ENCODE results near the gene CCDC194. TPM values are rescaled to one million over a fixed set of nuclear protein-coding genes. Genes with fewer than 3 reads are reported as not detected.

The CCDC194 gene
- not detected in 2 replicates for total RNA-seq

GRCh38 chr19:17393914-17394313 lies at the start of gene CCDC194:
Gene CCDC194, minus strand, starts transcription at chr19:17394196. Its CDS starts 38 bp downstream, at chr19:17394158.

GRCh38 chr19:17419621-17420474 lies 25.9 kb upstream of the CCDC194 start, which contains the start of gene MVB12A:
Gene MVB12A, plus strand, starts transcription at chr19:17420047. Its CDS starts 89 bp downstream, at chr19:17420136.

GRCh38 chr19:17405250-17406045 lies 11.5 kb upstream of the CCDC194 start, which contains the start of gene BST2:
Gene BST2, minus strand, starts transcription at chr19:17405630. Its CDS starts 55 bp downstream, at chr19:17405575.

GRCh38 chr19:17376935-17377600 lies 16.9 kb downstream of the CCDC194 start, which contains the start of gene PLVAP:
Gene PLVAP, minus strand, starts transcription at chr19:17377342. Its CDS starts 54 bp downstream, at chr19:17377288.

Other genes with a start within 250 kb of the CCDC194 start
- 14.0 and 15.2 TPM in 2 replicates for gene USE1, start 178.8 kb downstream of the CCDC194 start, total RNA-seq
- gene OCEL1, start 168.0 kb downstream of the CCDC194 start, total RNA-seq, result 3.5 and 7.2 TPM in 2 replicates
- gene NR2F6, start 148.3 kb downstream of the CCDC194 start, total RNA-seq, result 26.0 and 27.7 TPM in 2 replicates
- 33.1 and 37.3 TPM in 2 replicates for gene USHBP1, start 129.5 kb downstream of the CCDC194 start, total RNA-seq
- gene BABAM1, start 126.8 kb downstream of the CCDC194 start, total RNA-seq, result 57.4 and 70.9 TPM in 2 replicates
- gene ANKLE1, start 112.3 kb downstream of the CCDC194 start, total RNA-seq, result 0.33 and 0.43 TPM in 2 replicates
- 4.7 and 7.6 TPM in 2 replicates for gene ABHD8, start 90.8 kb downstream of the CCDC194 start, total RNA-seq
- gene MRPL34, start 88.3 kb downstream of the CCDC194 start, total RNA-seq, result 34.4 and 37.2 TPM in 2 replicates
- gene DDA1, start 84.6 kb downstream of the CCDC194 start, total RNA-seq, result 19.7 and 26.3 TPM in 2 replicates
- gene ANO8, start 59.3 kb downstream of the CCDC194 start, total RNA-seq, result 2.2 TPM in 2 replicates
- gene GTPBP3, start 56.6 kb downstream of the CCDC194 start, total RNA-seq, result 6.4 and 8.7 TPM in 2 replicates
- gene PLVAP, start 16.9 kb downstream of the CCDC194 start, total RNA-seq, result 15.4 and 63.3 TPM in 2 replicates
- gene BST2, start 11.4 kb upstream of the CCDC194 start, total RNA-seq, result 0.34 and 0.43 TPM in 2 replicates
- 32.3 and 37.5 TPM in 2 replicates for gene MVB12A, start 25.9 kb upstream of the CCDC194 start, total RNA-seq
- 0.09 TPM in 1 of 2 replicates, not detected in the other for gene TMEM221, start 54.5 kb upstream of the CCDC194 start, total RNA-seq
- gene NXNL1, start 66.7 kb upstream of the CCDC194 start, total RNA-seq, result not detected in 2 replicates
- gene SLC27A1, start 76.3 kb upstream of the CCDC194 start, total RNA-seq, result 18.3 and 23.0 TPM in 2 replicates
- gene PGLS, start 117.5 kb upstream of the CCDC194 start, total RNA-seq, result 38.8 and 40.9 TPM in 2 replicates
- gene COLGALT1, start 161.5 kb upstream of the CCDC194 start, total RNA-seq, result 31.7 and 37.9 TPM in 2 replicates